Large intestine (tissue), 3 donors: ENCODE data around the gene RFX1. TPM values are rescaled to one million over a fixed set of nuclear protein-coding genes. Genes with fewer than 3 reads are reported as not detected.

ENCODE experiments used
- DNase-seq, 2 donors: peaks; one replicate each; pipeline versions ENCODE4 v3.0.0 to v3.0.0-alpha.2; 2013
- H3K27ac ChIP-seq: one replicate; pipeline ENCODE4 v1.5.1; 2013; ENCODE audit warnings: low read length
- H3K27me3 ChIP-seq: 2 replicates; pipeline ENCODE4 v1.6.1; 2013; ENCODE audit warnings: low read length; ENCODE audit not compliant: control insufficient read depth, insufficient read depth
- H3K36me3 ChIP-seq: 2 replicates; pipeline ENCODE4 v1.6.1; 2013; ENCODE audit warnings: low read length; ENCODE audit not compliant: control insufficient read depth, insufficient read depth
- H3K4me1 ChIP-seq: one replicate; pipeline ENCODE4 v1.6.1; 2013; ENCODE audit warnings: low read length; ENCODE audit not compliant: control insufficient read depth, insufficient read depth
- H3K4me3 ChIP-seq: one replicate; pipeline ENCODE4 v1.5.1; 2013; ENCODE audit warnings: low read length
- H3K9me3 ChIP-seq: one replicate; pipeline ENCODE4 v1.6.1; 2013; ENCODE audit warnings: mild to moderate bottlenecking, low read depth, low read length, moderate library complexity; ENCODE audit not compliant: control insufficient read depth
- WGBS: methylation state at CpG from one replicate; pipeline ENCODE4 v1.1.5; 2013; ENCODE audit warnings: low lambda C conversion rate; ENCODE audit not compliant: insufficient coverage; 5-methylcytosine and 5-hydroxymethylcytosine counted together
- polyA plus RNA-seq: library from polyadenylated mRNA; unstranded; fragments of 120-200 nt; gene quantifications from one replicate; pipeline ENCODE4 v1.2.1, GENCODE V29; 2013

The RFX1 gene
- polyA plus RNA-seq, 1 donor = 17.1 TPM

DNA sequence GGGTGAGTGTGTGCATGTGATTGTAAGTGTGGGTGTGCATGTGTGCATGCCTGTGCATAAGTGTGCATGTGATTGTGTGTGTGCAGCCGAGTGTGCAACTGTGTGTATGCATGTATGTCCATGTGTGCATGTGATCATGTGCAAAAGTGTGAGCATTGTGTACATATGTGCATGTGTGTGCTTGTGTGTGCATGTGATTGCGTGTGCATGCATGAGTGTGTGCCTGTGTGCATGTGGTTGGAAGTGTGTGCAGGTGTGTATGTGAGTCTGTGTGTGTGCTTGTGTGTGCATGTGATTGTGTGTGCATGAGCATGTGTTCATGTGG is 71.4 kb downstream of the RFX1 start:
- peaks cover 22% of the 10 kb centered on the region for H3K27me3 ChIP-seq
- H3K36me3 ChIP-seq = peaks cover 12% of the 10 kb centered on the region
- H3K27ac ChIP-seq = no peak overlapping the region
- no peak overlapping the region for H3K4me3 ChIP-seq
- DNase-seq = no peak
- WGBS = no CpG with 5 or more reads among the region's 2 CpGs
- H3K9me3 ChIP-seq = no peaks in the 10 kb centered on the region
- no peaks in the 10 kb centered on the region for H3K4me1 ChIP-seq

DNA sequence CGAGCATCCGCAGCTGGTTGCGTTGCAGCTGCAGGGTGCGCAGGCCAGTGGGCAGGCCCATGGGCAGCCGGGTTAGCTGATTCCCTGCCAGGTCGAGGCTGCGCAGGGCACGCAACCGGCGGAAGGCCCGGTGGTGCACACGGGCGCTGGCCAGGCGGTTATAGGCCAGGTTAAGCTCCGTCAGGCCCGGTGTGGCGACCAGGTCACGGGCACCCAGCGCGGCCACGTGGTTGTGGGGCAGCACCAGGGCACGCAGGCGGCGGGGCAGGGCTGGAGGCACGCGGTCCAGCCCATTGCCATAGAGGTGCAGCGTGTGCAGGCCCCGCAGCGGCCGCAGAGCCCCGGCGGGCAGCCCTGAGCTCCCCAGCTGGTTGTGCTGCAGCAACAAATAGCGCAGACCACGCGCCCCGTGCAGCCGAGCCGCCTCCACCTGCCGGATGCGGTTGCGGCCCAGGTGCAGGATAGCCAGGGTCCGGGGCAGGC is 73.2 kb downstream of the RFX1 start:
- H3K4me1 ChIP-seq = no peaks in the 10 kb centered on the region
- no CpG with 5 or more reads among the region's 42 CpGs for WGBS
- no peak overlapping the region for H3K27ac ChIP-seq
- peaks cover 11% of the 10 kb centered on the region for H3K27me3 ChIP-seq
- H3K4me3 ChIP-seq = no peak overlapping the region
- H3K9me3 ChIP-seq = no peaks in the 10 kb centered on the region
- no peak for DNase-seq
- peaks cover 21% of the 10 kb centered on the region for H3K36me3 ChIP-seq

GRCh38 chr19:13932149-13932637 is 73.9 kb downstream of the RFX1 start:
- no peak for DNase-seq
- no CpG with 5 or more reads among the region's 6 CpGs for WGBS
- no peak overlapping the region for H3K27ac ChIP-seq
- H3K9me3 ChIP-seq = no peaks in the 10 kb centered on the region
- peaks cover 25% of the 10 kb centered on the region for H3K36me3 ChIP-seq
- no peaks in the 10 kb centered on the region for H3K4me1 ChIP-seq
- H3K4me3 ChIP-seq = no peak overlapping the region
- H3K27me3 ChIP-seq = peaks cover 4% of the 10 kb centered on the region

- Histone ChIP-seq H3K4me1 (no peaks in the 10 kb centered on the region), H3K9me3 (no peaks in the 10 kb centered on the region), H3K36me3 (peaks cover 31% of the 10 kb centered on the region), H3K27ac (no peak overlapping the region), H3K27me3 (peaks cover 4% of the 10 kb centered on the region), H3K4me3 (no peak overlapping the region)
- no peak for DNase-seq
- WGBS = no CpG with 5 or more reads among the region's 30 CpGs
Observed at GRCh38 chr19:13931391-13932148, 74.5 kb downstream of the RFX1 start.

DNA sequence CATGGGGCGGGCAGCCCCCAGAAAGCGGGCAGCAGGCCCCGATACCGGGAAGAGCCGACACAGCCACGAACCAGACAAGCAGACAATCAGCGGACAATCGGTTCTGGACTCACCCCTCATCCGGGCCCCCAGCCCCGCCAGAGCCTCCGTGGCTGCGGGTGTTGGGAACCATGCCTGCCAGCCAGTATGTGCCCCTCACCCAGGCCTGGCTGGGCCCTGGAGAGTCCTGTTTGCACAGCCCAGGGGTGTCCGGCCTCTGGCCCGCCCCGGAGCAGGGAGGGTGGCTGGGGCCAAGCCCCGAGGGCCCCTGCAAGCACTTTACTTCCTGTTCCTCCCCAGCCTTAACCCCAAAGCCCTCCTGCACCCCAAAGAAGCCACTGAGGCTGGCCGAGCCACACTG is 75.7 kb downstream of the RFX1 start:
- DNase-seq = no peak
- Histone ChIP-seq H3K27me3 (peaks cover 2% of the 10 kb centered on the region), H3K4me3 (no peak overlapping the region), H3K4me1 (no peaks in the 10 kb centered on the region), H3K36me3 (peaks cover 40% of the 10 kb centered on the region), H3K27ac (no peak overlapping the region), H3K9me3 (no peaks in the 10 kb centered on the region)
- no CpG with 5 or more reads among the region's 17 CpGs for WGBS

DNA sequence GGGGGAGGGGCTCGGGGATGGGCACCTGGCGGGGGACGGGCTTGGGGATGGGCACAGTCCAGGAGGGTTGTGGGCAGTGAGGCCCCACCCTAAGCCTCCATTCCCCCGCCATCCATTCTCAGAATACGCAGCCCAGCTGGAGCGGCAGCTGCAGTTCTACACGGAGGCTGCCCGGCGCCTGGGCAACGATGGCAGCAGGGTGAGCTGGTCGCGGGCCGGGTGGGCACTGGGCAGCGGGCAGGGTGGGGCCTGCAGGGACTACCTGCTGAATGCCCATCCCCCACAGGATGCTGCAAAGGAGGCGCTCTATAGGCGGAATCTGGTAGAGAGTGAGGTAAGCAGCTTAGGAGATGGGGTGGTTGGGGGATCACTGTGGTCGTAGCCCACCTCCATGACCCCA is 76.2 kb downstream of the RFX1 start:
- Histone ChIP-seq H3K27me3 (peaks cover 2% of the 10 kb centered on the region), H3K9me3 (no peaks in the 10 kb centered on the region), H3K36me3 (peaks cover 43% of the 10 kb centered on the region), H3K27ac (no peak overlapping the region), H3K4me3 (no peak overlapping the region), H3K4me1 (no peaks in the 10 kb centered on the region)
- no peak for DNase-seq
- no CpG with 5 or more reads among the region's 17 CpGs for WGBS

- peaks cover 48% of the 10 kb centered on the region for H3K36me3 ChIP-seq
- H3K27ac ChIP-seq = no peak overlapping the region
Observed at GRCh38 chr19:13929340-13929739, 76.8 kb downstream of the RFX1 start.

DNA sequence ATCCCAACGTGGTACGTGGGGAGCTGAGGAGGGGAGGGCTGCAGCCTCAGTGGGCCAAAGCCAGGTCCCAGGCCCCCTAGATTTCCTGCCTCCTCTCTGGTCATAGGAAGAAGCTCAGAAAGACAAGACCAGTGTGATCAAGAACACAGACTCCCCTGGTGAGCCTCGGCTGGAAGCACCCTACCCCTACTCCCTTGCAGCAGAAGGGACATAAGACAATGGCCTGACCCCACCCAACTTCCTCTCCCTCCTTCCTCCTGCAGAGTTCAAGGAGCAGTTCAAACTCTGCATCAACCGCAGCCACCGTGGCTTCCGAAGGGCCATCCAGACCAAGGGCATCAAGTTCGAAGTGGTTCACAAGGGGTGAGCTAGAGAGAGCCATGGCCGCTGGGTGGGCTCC is 79.4 kb downstream of the RFX1 start:
- no peak overlapping the region for H3K4me3 ChIP-seq
- peaks cover 65% of the 10 kb centered on the region for H3K36me3 ChIP-seq
- DNase-seq = no peak
- no peaks in the 10 kb centered on the region for H3K4me1 ChIP-seq
- WGBS = no CpG with 5 or more reads among the region's 8 CpGs
- H3K27ac ChIP-seq = no peak overlapping the region
- no peaks in the 10 kb centered on the region for H3K27me3 ChIP-seq
- H3K9me3 ChIP-seq = no peaks in the 10 kb centered on the region

More at GRCh38 chr19:13929340-13929739, 76.8 kb downstream of the RFX1 start:
- no peaks in the 10 kb centered on the region for H3K9me3 ChIP-seq
- WGBS = no CpG with 5 or more reads among the region's 12 CpGs
- no peaks in the 10 kb centered on the region for H3K27me3 ChIP-seq
- no peaks in the 10 kb centered on the region for H3K4me1 ChIP-seq
- no peak for DNase-seq
- no peak overlapping the region for H3K4me3 ChIP-seq

- no peak for DNase-seq
- H3K4me3 ChIP-seq = no peak overlapping the region
- no peaks in the 10 kb centered on the region for H3K27me3 ChIP-seq
- H3K27ac ChIP-seq = no peak overlapping the region
- peaks cover 70% of the 10 kb centered on the region for H3K36me3 ChIP-seq
- no CpG with 5 or more reads among the region's 4 CpGs for whole genome bisulfite sequencing
- H3K4me1 ChIP-seq = no peaks in the 10 kb centered on the region
- H3K9me3 ChIP-seq = peaks cover under 1% of the 10 kb centered on the region
Observed at GRCh38 chr19:13926010-13926409, 80.1 kb downstream of the RFX1 start.

GRCh38 chr19:13923194-13923987 is 82.7 kb downstream of the RFX1 start:
- Histone ChIP-seq H3K27ac (no peak overlapping the region), H3K36me3 (peaks cover 80% of the 10 kb centered on the region)
- no CpG with 5 or more reads among the region's 28 CpGs for WGBS

More at GRCh38 chr19:13923194-13923987, 82.7 kb downstream of the RFX1 start:
- H3K4me3 ChIP-seq = no peak overlapping the region
- H3K4me1 ChIP-seq = no peaks in the 10 kb centered on the region
- no peak for DNase-seq
- no peaks in the 10 kb centered on the region for H3K27me3 ChIP-seq
- peaks cover 10% of the 10 kb centered on the region for H3K9me3 ChIP-seq
